ENCODE results near the gene CAMSAP1.

CAMSAP1 gene

DNA sequence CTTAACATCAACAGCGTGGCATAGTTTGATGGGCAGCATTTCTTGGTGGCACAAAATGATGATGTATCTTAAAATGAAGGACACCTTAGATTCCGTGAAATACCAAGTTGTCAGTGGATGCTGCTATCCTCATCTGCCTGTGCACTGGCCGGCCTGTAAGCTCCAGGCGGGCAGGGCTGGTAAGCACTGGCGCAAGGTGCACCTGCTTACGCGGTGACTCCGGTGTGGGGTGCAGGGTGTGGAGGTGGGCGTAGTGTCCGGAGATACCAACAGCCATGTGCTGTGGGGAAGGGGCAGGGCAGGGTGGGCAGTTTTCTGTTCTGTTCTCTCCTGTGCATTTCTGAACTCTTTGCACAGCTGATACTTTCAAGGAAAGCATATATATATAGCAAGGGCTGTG, 103.9 kb downstream of the CAMSAP1 start:
- Histone ChIP-seq H3K27ac (no peak overlapping the region), H3K4me3 (ENCODE audit: low read depth in 1 of 2, low read length in 1 of 2) (no peak overlapping the region), H3K36me3 (no peaks in the 10 kb centered on the region), H3K27me3 (peaks cover 10% of the 10 kb centered on the region), H3K4me1 (ENCODE audit: control insufficient read depth in 1 of 2, insufficient read depth in 1 of 2, low read depth in 1 of 2, low read length in 1 of 2) (no peaks in the 10 kb centered on the region), H3K9me3 (no peaks in the 10 kb centered on the region)
- TF ChIP-seq, protein P1, sequence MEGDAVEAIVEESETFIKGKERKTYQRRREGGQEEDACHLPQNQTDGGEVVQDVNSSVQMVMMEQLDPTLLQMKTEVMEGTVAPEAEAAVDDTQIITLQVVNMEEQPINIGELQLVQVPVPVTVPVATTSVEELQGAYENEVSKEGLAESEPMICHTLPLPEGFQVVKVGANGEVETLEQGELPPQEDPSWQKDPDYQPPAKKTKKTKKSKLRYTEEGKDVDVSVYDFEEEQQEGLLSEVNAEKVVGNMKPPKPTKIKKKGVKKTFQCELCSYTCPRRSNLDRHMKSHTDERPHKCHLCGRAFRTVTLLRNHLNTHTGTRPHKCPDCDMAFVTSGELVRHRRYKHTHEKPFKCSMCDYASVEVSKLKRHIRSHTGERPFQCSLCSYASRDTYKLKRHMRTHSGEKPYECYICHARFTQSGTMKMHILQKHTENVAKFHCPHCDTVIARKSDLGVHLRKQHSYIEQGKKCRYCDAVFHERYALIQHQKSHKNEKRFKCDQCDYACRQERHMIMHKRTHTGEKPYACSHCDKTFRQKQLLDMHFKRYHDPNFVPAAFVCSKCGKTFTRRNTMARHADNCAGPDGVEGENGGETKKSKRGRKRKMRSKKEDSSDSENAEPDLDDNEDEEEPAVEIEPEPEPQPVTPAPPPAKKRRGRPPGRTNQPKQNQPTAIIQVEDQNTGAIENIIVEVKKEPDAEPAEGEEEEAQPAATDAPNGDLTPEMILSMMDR (IDR thresholded peaks at IDR 0.05): no peak

DNA sequence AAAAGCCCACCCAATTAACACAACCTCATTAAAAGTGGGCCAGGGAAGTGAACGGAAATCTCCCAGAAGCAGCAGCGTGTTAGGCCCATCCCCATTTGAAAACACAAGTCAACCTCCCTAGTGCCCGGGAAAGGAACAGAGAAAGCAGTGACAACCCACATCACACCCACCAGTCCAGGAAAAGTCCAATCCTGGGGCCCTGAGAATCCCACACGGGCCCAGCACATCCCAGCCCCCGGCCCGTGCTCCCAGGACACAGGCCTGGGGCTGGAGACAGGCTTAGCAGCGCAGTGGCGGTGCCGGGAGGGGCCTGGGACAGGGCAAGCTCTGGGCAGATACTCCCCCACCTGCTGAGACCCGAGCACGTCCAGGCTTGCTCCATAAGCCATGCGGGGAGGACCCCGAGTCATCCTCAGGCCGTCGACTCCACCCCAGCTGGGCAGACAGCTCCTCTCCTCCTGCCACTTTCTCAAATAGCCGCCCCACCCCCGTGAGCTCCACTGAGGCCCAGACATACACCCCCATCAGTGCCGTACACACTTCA, 104.4 kb downstream of the CAMSAP1 start:
- peaks cover 10% of the 10 kb centered on the region for H3K27me3 ChIP-seq
- TF ChIP-seq, protein P1 (IDR thresholded peaks at IDR 0.05): no peak
- no peaks in the 10 kb centered on the region for H3K36me3 ChIP-seq
- H3K9me3 ChIP-seq: no peaks in the 10 kb centered on the region
- no peak overlapping the region for H3K4me3 ChIP-seq (ENCODE audit: low read depth in 1 of 2, low read length in 1 of 2)
- no peak overlapping the region for H3K27ac ChIP-seq
- no peaks in the 10 kb centered on the region for H3K4me1 ChIP-seq (ENCODE audit: control insufficient read depth in 1 of 2, insufficient read depth in 1 of 2, low read depth in 1 of 2, low read length in 1 of 2)

DNA sequence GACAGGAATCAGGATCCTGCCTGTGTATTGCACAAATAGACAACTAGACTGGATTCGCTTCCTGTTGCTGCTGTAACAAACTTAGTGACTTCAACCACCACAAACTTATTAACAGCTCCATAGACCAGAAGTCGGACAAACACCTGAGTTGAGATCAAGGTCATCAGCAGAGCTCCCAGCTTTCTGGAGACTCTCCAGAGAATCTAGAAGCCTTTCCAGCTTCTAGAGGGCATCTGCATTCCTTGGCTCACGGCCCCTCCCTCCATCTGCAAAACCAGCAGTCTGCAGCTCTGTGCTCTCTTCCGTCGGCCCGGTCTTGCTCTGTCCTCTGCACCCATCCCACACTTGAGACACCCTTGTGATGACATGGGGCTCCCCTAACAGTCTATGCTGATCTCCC, 106.3 kb downstream of the CAMSAP1 start:
- TF ChIP-seq, protein P1 (IDR thresholded peaks at IDR 0.05): no peak
- Histone ChIP-seq H3K27me3 (peaks cover 9% of the 10 kb centered on the region), H3K27ac (no peak overlapping the region), H3K36me3 (no peaks in the 10 kb centered on the region), H3K4me3 (ENCODE audit: low read depth in 1 of 2, low read length in 1 of 2) (no peak overlapping the region), H3K9me3 (no peaks in the 10 kb centered on the region), H3K4me1 (ENCODE audit: control insufficient read depth in 1 of 2, insufficient read depth in 1 of 2, low read depth in 1 of 2, low read length in 1 of 2) (no peaks in the 10 kb centered on the region)

DNA sequence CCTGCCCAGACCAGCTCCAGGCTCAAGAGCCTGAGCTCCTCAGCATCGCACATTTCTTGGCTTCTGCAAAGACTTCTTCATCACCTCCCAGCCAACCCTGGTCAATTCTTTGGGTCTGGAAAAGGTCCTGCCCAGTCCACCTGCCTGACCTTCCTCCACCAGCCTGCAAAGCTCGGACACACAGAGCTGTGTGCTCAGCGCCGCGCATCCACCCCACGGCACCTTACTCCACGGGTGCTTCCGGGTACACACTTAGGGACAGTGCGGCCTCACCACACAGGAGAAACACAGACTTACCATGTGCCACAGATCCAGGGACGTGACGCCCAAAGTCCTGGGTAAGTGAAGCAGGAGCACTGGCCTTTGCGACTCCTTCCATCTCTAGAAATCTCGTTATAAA, 108.1 kb downstream of the CAMSAP1 start:
- Histone ChIP-seq H3K27ac (no peak overlapping the region), H3K4me3 (ENCODE audit: low read depth in 1 of 2, low read length in 1 of 2) (no peak overlapping the region), H3K9me3 (no peaks in the 10 kb centered on the region), H3K36me3 (no peaks in the 10 kb centered on the region), H3K4me1 (ENCODE audit: control insufficient read depth in 1 of 2, insufficient read depth in 1 of 2, low read depth in 1 of 2, low read length in 1 of 2) (no peaks in the 10 kb centered on the region), H3K27me3 (peaks cover 4% of the 10 kb centered on the region)
- TF ChIP-seq, protein P1 (IDR thresholded peaks at IDR 0.05): no peak

DNA sequence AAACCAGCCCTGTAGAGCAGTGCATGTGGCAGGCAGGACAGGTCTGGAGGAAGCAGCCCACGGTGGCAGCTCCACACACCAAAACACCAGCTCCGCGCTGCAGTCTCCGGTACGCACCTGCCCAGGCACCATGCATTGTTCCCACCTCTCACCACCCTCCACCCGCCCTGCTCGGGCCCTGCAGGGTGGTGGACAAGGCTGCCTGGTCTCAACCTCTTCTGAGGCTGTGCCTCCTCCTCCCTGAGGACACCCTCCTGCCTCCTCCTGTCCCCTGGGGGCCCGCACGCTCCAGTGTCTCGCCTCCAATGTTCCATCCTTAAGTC, 109.1 kb downstream of the CAMSAP1 start:
- no peaks in the 10 kb centered on the region for H3K4me1 ChIP-seq (ENCODE audit: control insufficient read depth in 1 of 2, insufficient read depth in 1 of 2, low read depth in 1 of 2, low read length in 1 of 2)
- H3K27me3 ChIP-seq: peaks cover 8% of the 10 kb centered on the region
- TF ChIP-seq, protein P1 (IDR thresholded peaks at IDR 0.05): no peak
- H3K36me3 ChIP-seq: no peaks in the 10 kb centered on the region
- H3K4me3 ChIP-seq (ENCODE audit: low read depth in 1 of 2, low read length in 1 of 2): no peak overlapping the region
- no peaks in the 10 kb centered on the region for H3K9me3 ChIP-seq
- H3K27ac ChIP-seq: no peak overlapping the region
